ENCODE data around the gene ATF2. TPM values are rescaled to one million over a fixed set of nuclear protein-coding genes. Genes with fewer than 3 reads are reported as not detected.
"Not testable (repeated sequence)": the region's sequence is repeated elsewhere in the genome, so short reads cannot be mapped to it uniquely, and the experiment has no call there.

The ATF2 gene
- total RNA-seq, 2 experiments from 2014 or later: 58.4 to 62.4 TPM

GRCh38 chr2:175107146-175107545 lies 60.9 kb downstream of the ATF2 start:
- ATAC-seq (no peak), DNase-seq (no peak)
- Mint-ChIP-seq H3K9me3 (ENCODE audit: low read depth) (no peaks in the 10 kb centered on the region), H3K36me3 (peaks cover 40% of the 10 kb centered on the region), H3K4me1 (peaks cover 6% of the 10 kb centered on the region), H3K27ac (no peak overlapping the region), H3K27me3 (no peaks in the 10 kb centered on the region), H3K4me3 (no peak overlapping the region)
- CTCF ChIA-PET: interaction anchor here (1.0 to 1.7 kb wide), 2 partner anchors 9 to 408 kb away, joined by 3 to 4 read pairs; no protein-coding TSS in a partner anchor

GRCh38 chr2:175103191-175103590 lies 64.8 kb downstream of the ATF2 start:
- Mint-ChIP-seq H3K4me3 (no peak overlapping the region), H3K9me3 (ENCODE audit: low read depth) (no peaks in the 10 kb centered on the region), H3K4me1 (no peaks in the 10 kb centered on the region), H3K27me3 (no peaks in the 10 kb centered on the region), H3K27ac (no peak overlapping the region), H3K36me3 (peaks cover 30% of the 10 kb centered on the region)
- ATAC-seq (no peak), DNase-seq (no peak)
- CTCF ChIA-PET: interaction anchor here (0.7 to 1.4 kb wide), 2 partner anchors 66 to 414 kb away, joined by 3 read pairs; no protein-coding TSS in a partner anchor

- Mint-ChIP-seq H3K9me3 (ENCODE audit: low read depth) (no peaks in the 10 kb centered on the region), H3K36me3 (peaks cover 20% of the 10 kb centered on the region), H3K27me3 (no peaks in the 10 kb centered on the region), H3K4me1 (no peaks in the 10 kb centered on the region), H3K4me3 (no peak overlapping the region), H3K27ac (no peak overlapping the region)
- CTCF ChIA-PET: no interaction called here
- DNase-seq (no peak), ATAC-seq (no peak)
Measured at GRCh38 chr2:175101514-175101913, 66.5 kb downstream of the ATF2 start.

- CTCF ChIA-PET: no interaction called here
- H3K4me1 Mint-ChIP-seq: no peaks in the 10 kb centered on the region
Measured at GRCh38 chr2:175097297-175097696, 70.7 kb downstream of the ATF2 start.

GRCh38 chr2:175084117-175084516 lies 83.9 kb downstream of the ATF2 start:
- H3K36me3 Mint-ChIP-seq: peaks cover 44% of the 10 kb centered on the region
- DNase-seq; H3K27ac Mint-ChIP-seq; H3K4me3 Mint-ChIP-seq; H3K9me3 Mint-ChIP-seq (ENCODE audit: low read depth); CTCF ChIA-PET; ATAC-seq; H3K27me3 Mint-ChIP-seq; H3K4me1 Mint-ChIP-seq: not testable (repeated sequence)

More at GRCh38 chr2:175097297-175097696, 70.7 kb downstream of the ATF2 start:
- no peak overlapping the region for H3K27ac Mint-ChIP-seq
- no peak overlapping the region for H3K4me3 Mint-ChIP-seq
- ATAC-seq: no peak
- no peak for DNase-seq
- H3K27me3 Mint-ChIP-seq: no peaks in the 10 kb centered on the region
- no peaks in the 10 kb centered on the region for H3K9me3 Mint-ChIP-seq (ENCODE audit: low read depth)
- H3K36me3 Mint-ChIP-seq: peaks cover 18% of the 10 kb centered on the region

GRCh38 chr2:175080479-175080878 lies 87.5 kb downstream of the ATF2 start:
- no peak overlapping the region for H3K4me3 Mint-ChIP-seq
- DNase-seq: no peak
- no peaks in the 10 kb centered on the region for H3K9me3 Mint-ChIP-seq (ENCODE audit: low read depth)
- CTCF ChIA-PET: interaction anchor here (1.1 kb wide), 1 partner anchor 14 kb away, joined by 3 read pairs; no protein-coding TSS in a partner anchor
- H3K36me3 Mint-ChIP-seq: peaks cover 52% of the 10 kb centered on the region
- H3K4me1 Mint-ChIP-seq: no peaks in the 10 kb centered on the region
- no peak overlapping the region for H3K27ac Mint-ChIP-seq
- no peaks in the 10 kb centered on the region for H3K27me3 Mint-ChIP-seq
- no peak for ATAC-seq

- CTCF ChIA-PET: no interaction called here
- ATAC-seq (no peak), DNase-seq (no peak)
- peaks cover 47% of the 10 kb centered on the region for H3K36me3 Mint-ChIP-seq
- no peak overlapping the region for H3K4me3 Mint-ChIP-seq
- H3K4me1 Mint-ChIP-seq: no peaks in the 10 kb centered on the region
- H3K9me3 Mint-ChIP-seq (ENCODE audit: low read depth): no peaks in the 10 kb centered on the region
- no peaks in the 10 kb centered on the region for H3K27me3 Mint-ChIP-seq
- H3K27ac Mint-ChIP-seq: no peak overlapping the region
Measured at GRCh38 chr2:175076272-175076671, 91.7 kb downstream of the ATF2 start.

- no peak for ATAC-seq
- H3K4me3 Mint-ChIP-seq: no peak overlapping the region
- CTCF ChIA-PET: no interaction called here
- no peak for DNase-seq
- peaks cover 39% of the 10 kb centered on the region for H3K36me3 Mint-ChIP-seq
- H3K27me3 Mint-ChIP-seq: no peaks in the 10 kb centered on the region
- no peaks in the 10 kb centered on the region for H3K9me3 Mint-ChIP-seq (ENCODE audit: low read depth)
- H3K27ac Mint-ChIP-seq: no peak overlapping the region
- no peaks in the 10 kb centered on the region for H3K4me1 Mint-ChIP-seq
Measured at GRCh38 chr2:175074478-175074877, 93.5 kb downstream of the ATF2 start.

GRCh38 chr2:175068534-175068933 lies 99.5 kb downstream of the ATF2 start:
- H3K4me1 Mint-ChIP-seq: no peaks in the 10 kb centered on the region
- H3K9me3 Mint-ChIP-seq (ENCODE audit: low read depth): no peaks in the 10 kb centered on the region
- ATAC-seq (no peak), DNase-seq (no peak)
- no peak overlapping the region for H3K27ac Mint-ChIP-seq
- CTCF ChIA-PET: no interaction called here
- no peaks in the 10 kb centered on the region for H3K27me3 Mint-ChIP-seq
- peaks cover 27% of the 10 kb centered on the region for H3K36me3 Mint-ChIP-seq
- no peak overlapping the region for H3K4me3 Mint-ChIP-seq

- Mint-ChIP-seq H3K4me1 (peaks cover 4% of the 10 kb centered on the region), H3K27me3 (no peaks in the 10 kb centered on the region), H3K27ac (no peak overlapping the region), H3K36me3 (peaks cover 25% of the 10 kb centered on the region), H3K4me3 (no peak overlapping the region), H3K9me3 (ENCODE audit: low read depth) (peaks cover 2% of the 10 kb centered on the region)
- no peak for DNase-seq
- CTCF ChIA-PET: no interaction called here
- no peak for ATAC-seq
Measured at GRCh38 chr2:175066411-175066810, 101.6 kb downstream of the ATF2 start.

- no peak overlapping the region for H3K4me3 Mint-ChIP-seq
- H3K4me1 Mint-ChIP-seq: peaks cover 4% of the 10 kb centered on the region
- no peak for ATAC-seq
- peaks cover 2% of the 10 kb centered on the region for H3K9me3 Mint-ChIP-seq (ENCODE audit: low read depth)
- H3K27me3 Mint-ChIP-seq: no peaks in the 10 kb centered on the region
- no peak for DNase-seq
- peaks cover 20% of the 10 kb centered on the region for H3K36me3 Mint-ChIP-seq
- CTCF ChIA-PET: no interaction called here
- H3K27ac Mint-ChIP-seq: no peak overlapping the region
Measured at GRCh38 chr2:175064797-175065196, 103.2 kb downstream of the ATF2 start.

- no peak for ATAC-seq
- CTCF ChIA-PET: no interaction called here
- no peak overlapping the region for H3K4me3 Mint-ChIP-seq
- H3K36me3 Mint-ChIP-seq: peaks cover 21% of the 10 kb centered on the region
- H3K9me3 Mint-ChIP-seq (ENCODE audit: low read depth): peaks cover 2% of the 10 kb centered on the region
- no peak for DNase-seq
- H3K4me1 Mint-ChIP-seq: peaks cover 4% of the 10 kb centered on the region
- no peaks in the 10 kb centered on the region for H3K27me3 Mint-ChIP-seq
- H3K27ac Mint-ChIP-seq: no peak overlapping the region
Measured at GRCh38 chr2:175063741-175064140, 104.3 kb downstream of the ATF2 start.

GRCh38 chr2:175062787-175063585 lies 105.0 kb downstream of the ATF2 start:
- Mint-ChIP-seq H3K4me3 (no peak overlapping the region), H3K9me3 (ENCODE audit: low read depth) (peaks cover 2% of the 10 kb centered on the region), H3K4me1 (peaks cover 4% of the 10 kb centered on the region), H3K27ac (no peak overlapping the region), H3K27me3 (no peaks in the 10 kb centered on the region), H3K36me3 (peaks cover 18% of the 10 kb centered on the region)
- no peak for ATAC-seq
- no peak for DNase-seq
- CTCF ChIA-PET: no interaction called here

GRCh38 chr2:175057078-175057685 lies 110.8 kb downstream of the ATF2 start:
- Mint-ChIP-seq H3K9me3 (ENCODE audit: low read depth) (no peaks in the 10 kb centered on the region), H3K4me3 (no peak overlapping the region), H3K27me3 (no peaks in the 10 kb centered on the region), H3K27ac (no peak overlapping the region), H3K4me1 (peaks cover 4% of the 10 kb centered on the region), H3K36me3 (peaks cover 5% of the 10 kb centered on the region)
- ATAC-seq (no peak), DNase-seq (no peak)
- CTCF ChIA-PET: no interaction called here

Data from activated CD8-positive, alpha-beta memory T cell treated with anti-CD3 and anti-CD28 coated beads, Interleukin-2, amount 10 ng/mL, durations not matched to agents 7 days and 5 days (primary cell).